Measurements from ENCODE around the gene SMAD1. TPM values are rescaled to one million over a fixed set of nuclear protein-coding genes. Genes with fewer than 3 reads are reported as not detected.

SMAD1 gene
- total RNA-seq, 1 experiment from 2014 or later: 21.1 TPM

- no peak overlapping the region for H2BK5ac ChIP-seq (ENCODE audit: insufficient read length, low read length)
- no peak overlapping the region for H3K14ac ChIP-seq (ENCODE audit: insufficient read depth, low read length)
- no peak overlapping the region for H3K4ac ChIP-seq (ENCODE audit: low read depth, low read length)
- no peak overlapping the region for H2BK20ac ChIP-seq (ENCODE audit: low read depth, low read length, poor library complexity, severe bottlenecking)
- no peaks in the 10 kb centered on the region for H3K79me2 ChIP-seq (ENCODE audit: insufficient read depth, low read length)
- H3K4me1 ChIP-seq (ENCODE audit: insufficient read depth, low read length): no peaks in the 10 kb centered on the region
- TF ChIP-seq CTCF (conservative IDR thresholded peaks at IDR 0.05): no peak
- no peak overlapping the region for H4K8ac ChIP-seq (replicated peaks; ENCODE audit: insufficient read length, low read depth, low read length)
- no peak overlapping the region for H2BK15ac ChIP-seq (ENCODE audit: low read depth, low read length)
- H3K27ac Mint-ChIP-seq: no peak overlapping the region
- H3K79me1 ChIP-seq (ENCODE audit: insufficient read depth, low read depth, low read length, poor library complexity, severe bottlenecking): no peaks in the 10 kb centered on the region
- H3K23ac ChIP-seq (ENCODE audit: insufficient read length, low read depth, low read length): no peak overlapping the region
- no peak overlapping the region for H2BK120ac ChIP-seq (ENCODE audit: low read depth, low read length, poor library complexity, severe bottlenecking)
- no peaks in the 10 kb centered on the region for H3K23me2 ChIP-seq (ENCODE audit: insufficient read length, low read depth, low read length, poor library complexity, severe bottlenecking)
- H3K9me3 Mint-ChIP-seq: no peaks in the 10 kb centered on the region; a peak in 2 of 5 replicates
- H3K27me3 ChIP-seq (ENCODE audit: insufficient read depth, low read length): no peaks in the 10 kb centered on the region
- no peak overlapping the region for H2AFZ ChIP-seq (ENCODE audit: low read length)
- H4K91ac ChIP-seq (ENCODE audit: insufficient read length, low read depth, low read length): no peak overlapping the region
- H3K18ac ChIP-seq (ENCODE audit: insufficient read length, low read depth, low read length): no peak overlapping the region
- H3K27ac ChIP-seq (ENCODE audit: insufficient read length, low read depth, low read length): no peak overlapping the region
- no peaks in the 10 kb centered on the region for H3K36me3 Mint-ChIP-seq (ENCODE audit: insufficient read depth in 1 of 3, low read depth in 3 of 3)
- H4K20me1 ChIP-seq (ENCODE audit: control insufficient read depth, insufficient read depth, insufficient read length): no peaks in the 10 kb centered on the region
- no peaks in the 10 kb centered on the region for H3K9me3 ChIP-seq (ENCODE audit: control insufficient read depth, low read depth, low read length)
- WGBS (ENCODE audit: extremely low coverage, insufficient read length, low lambda C conversion rate): no CpG with 5 or more reads among the region's 1 CpG
- H3K9ac ChIP-seq (ENCODE audit: extremely low read depth, insufficient read length, low read length): no peak overlapping the region
- no peaks in the 10 kb centered on the region; the same call in 1 of the 2 replicates for H3K27me3 Mint-ChIP-seq (ENCODE audit: low read depth)
- no peak overlapping the region for H3K4me3 Mint-ChIP-seq
- H4K5ac ChIP-seq (ENCODE audit: insufficient read length, low read depth, low read length): no peak overlapping the region
- H3K4me1 Mint-ChIP-seq: no peaks in the 10 kb centered on the region
- no peak for DNase-seq
- no peak overlapping the region for H3T11ph ChIP-seq (ENCODE audit: low read length)
- no peak overlapping the region for H2BK12ac ChIP-seq (ENCODE audit: insufficient read length, low read depth, low read length)
- H3K4me2 ChIP-seq (ENCODE audit: insufficient read depth, insufficient read length, low read length): no peak overlapping the region
- no peak overlapping the region for H2AK5ac ChIP-seq (ENCODE audit: insufficient read length, low read length)
- H3K56ac ChIP-seq (ENCODE audit: insufficient read length, low read depth, low read length): no peak overlapping the region
These were observed 35.5 kb upstream of the SMAD1 start for GRCh38 chr4:145446184-145446583.
